GM23248 (cell line): ENCODE results near the gene CCT8L2. TPM values are rescaled to one million over a fixed set of nuclear protein-coding genes. Genes with fewer than 3 reads are reported as not detected.
"Not testable (repeated sequence)": the region's sequence is repeated elsewhere in the genome, so short reads cannot be mapped to it uniquely, and the experiment has no call there.

ENCODE experiments used
- DNase-seq: peaks from one replicate; pipeline ENCODE4 v3.0.0-alpha.2; 2015
- H2AFZ ChIP-seq: fragments of 200-600 bp; sonication (generic); 2 replicates; pipeline ENCODE4 v1.6.1; 2016; ENCODE audit warnings: antibody characterized with exemption
- H3F3A ChIP-seq: fragments of 200-600 bp; sonication (generic); 2 replicates; pipeline ENCODE4 v1.6.1; 2016; ENCODE audit warnings: mild to moderate bottlenecking, antibody characterized with exemption, mixed run types; ENCODE audit not compliant: insufficient read depth
- H3K27ac ChIP-seq: fragments of 200-600 bp; sonication (generic); 2 replicates; pipeline ENCODE4 v1.5.1; 2016; ENCODE audit warnings: mild to moderate bottlenecking
- H3K27me3 ChIP-seq: fragments of 200-600 bp; sonication (generic); replicated peaks from 2 replicates; pipeline ENCODE4 v1.6.1; 2016; ENCODE audit warnings: mild to moderate bottlenecking; ENCODE audit not compliant: insufficient read depth
- H3K36me3 ChIP-seq: fragments of 200-600 bp; sonication (generic); 2 replicates; pipeline ENCODE4 v1.6.1; 2016; ENCODE audit warnings: low read depth, mild to moderate bottlenecking
- H3K4me1 ChIP-seq: fragments of 200-600 bp; sonication (generic); 2 replicates; pipeline ENCODE4 v1.6.1; 2016; ENCODE audit warnings: mild to moderate bottlenecking; ENCODE audit not compliant: insufficient read depth
- H3K4me2 ChIP-seq: fragments of 200-600 bp; sonication (generic); one replicate; pipeline ENCODE4 v1.6.1; 2016; ENCODE audit warnings: mild to moderate bottlenecking; ENCODE audit not compliant: unreplicated experiment
- H3K4me3 ChIP-seq: fragments of 200-600 bp; sonication (generic); 2 replicates; pipeline ENCODE4 v1.5.1; 2016; ENCODE audit warnings: mild to moderate bottlenecking
- H3K79me2 ChIP-seq: fragments of 200-600 bp; sonication (generic); 2 replicates; pipeline ENCODE4 v1.6.1; 2016; ENCODE audit warnings: mild to moderate bottlenecking; ENCODE audit not compliant: insufficient read depth
- H3K9ac ChIP-seq: fragments of 200-600 bp; sonication (generic); 2 replicates; pipeline ENCODE4 v1.6.1; 2016; ENCODE audit warnings: mild to moderate bottlenecking
- H3K9me2 ChIP-seq: fragments of 200-600 bp; sonication (generic); 2 replicates; pipeline ENCODE4 v1.6.1; 2016; ENCODE audit warnings: mixed run types, mild to moderate bottlenecking, moderate library complexity; ENCODE audit not compliant: insufficient read depth
- H3K9me3 ChIP-seq: fragments of 200-600 bp; sonication (generic); one replicate; pipeline ENCODE4 v1.6.1; 2017; ENCODE audit warnings: low read depth
- H4K20me1 ChIP-seq: fragments of 200-600 bp; sonication (generic); 2 replicates; pipeline ENCODE4 v1.6.0; 2016; ENCODE audit not compliant: insufficient read depth
- EZH2 ChIP-seq: fragments of 200-600 bp; sonication (generic); IDR thresholded peaks from 2 replicates; pipeline ENCODE4 v1.6.1; 2018; ENCODE audit warnings: antibody characterized with exemption, mild to moderate bottlenecking; ENCODE audit not compliant: insufficient read depth, poor library complexity, severe bottlenecking
- EZH2phosphoT487 ChIP-seq: fragments of 200-600 bp; sonication (generic); IDR thresholded peaks from 2 replicates; pipeline ENCODE4 v1.6.1; 2018; ENCODE audit warnings: antibody characterized with exemption, moderate library complexity, mild to moderate bottlenecking, low read depth; ENCODE audit not compliant: insufficient read depth
- WGBS, 2 experiments: methylation state at CpG; one replicate each; pipeline ENCODE4 v1.1.6; 2015 to 2017; ENCODE audit warnings: low lambda C conversion rate in 2 of 2, low coverage in 1 of 2; ENCODE audit errors: missing lambda C conversion rate in 2 of 2; 5-methylcytosine and 5-hydroxymethylcytosine counted together
- in situ Hi-C: fragments of 300-500 bp; cut with MboI; formaldehyde crosslinking; loops from 2 replicates; pipeline ENCODE4 v1.15.0; 2020
- polyA plus RNA-seq: library from polyadenylated mRNA; unstranded; fragments of >200 nt; fragmentation: Nextera tagmentation; extraction: Ambion mirVana; gene quantifications from 2 replicates; pipeline ENCODE4 v1.2.1, GENCODE V29; 2016
- total RNA-seq: library from RNA; depleted of rRNA; stranded (reverse); fragments of >200 nt; shearing (Covaris generic); gene quantifications from 2 replicates; pipeline ENCODE4 v1.2.3, GENCODE V29; 2014

The CCT8L2 gene
- total and polyA plus RNA-seq, 2 experiments from 2014 or later: not detected

GRCh38 chr22:16595251-16595650 is 2.6 kb upstream of the CCT8L2 start:
- H3K36me3 ChIP-seq, H3K79me2 ChIP-seq, H3K9ac ChIP-seq, H3K27me3 ChIP-seq, in situ Hi-C loops, H3K4me2 ChIP-seq, H3F3A ChIP-seq, H4K20me1 ChIP-seq, H3K9me3 ChIP-seq, H3K27ac ChIP-seq, H3K9me2 ChIP-seq, H3K4me3 ChIP-seq, H3K4me1 ChIP-seq, DNase-seq, H2AFZ ChIP-seq: not testable (repeated sequence)
- 49 to 55% methylated on average over 8 of the region's 8 CpGs for WGBS, 2 experiments

- Histone ChIP-seq H3F3A (no peaks in the 10 kb centered on the region), H3K4me2 (no peak overlapping the region), H3K79me2 (no peaks in the 10 kb centered on the region), H3K9me2 (no peaks in the 10 kb centered on the region), H2AFZ (no peak overlapping the region), H3K9ac (no peak overlapping the region), H3K27ac (no peak overlapping the region), H3K9me3 (no peaks in the 10 kb centered on the region), H3K4me3 (no peak overlapping the region), H3K27me3 (no peaks in the 10 kb centered on the region), H3K4me1 (no peaks in the 10 kb centered on the region), H3K36me3 (no peaks in the 10 kb centered on the region), H4K20me1 (no peaks in the 10 kb centered on the region)
- TF ChIP-seq EZH2phosphoT487 (no peak), EZH2 (no peak)
- 41 to 43% methylated on average over 4 of the region's 4 CpGs for WGBS, 2 experiments
- in situ Hi-C loops: no loop called here
- DNase-seq: no peak
Observed at GRCh38 chr22:16594026-16594425, 1.4 kb upstream of the CCT8L2 start.

GRCh38 chr22:16592231-16592630 is 379 bp downstream of the CCT8L2 start:
- H3F3A ChIP-seq, H4K20me1 ChIP-seq, H3K27me3 ChIP-seq, in situ Hi-C loops, H3K9me2 ChIP-seq, DNase-seq, H3K4me3 ChIP-seq, H3K9me3 ChIP-seq, H3K79me2 ChIP-seq, H3K27ac ChIP-seq, H3K4me1 ChIP-seq, H3K4me2 ChIP-seq, H3K9ac ChIP-seq, H3K36me3 ChIP-seq, H2AFZ ChIP-seq: not testable (repeated sequence)
- WGBS, 2 experiments: 36 to 40% methylated on average over 9 to 11 of the region's 11 CpGs

- in situ Hi-C loops, H3F3A ChIP-seq, H3K36me3 ChIP-seq, H3K27me3 ChIP-seq, H3K9me2 ChIP-seq, H3K9me3 ChIP-seq, H3K4me2 ChIP-seq, H3K9ac ChIP-seq, H2AFZ ChIP-seq, H4K20me1 ChIP-seq, DNase-seq, H3K4me1 ChIP-seq, H3K4me3 ChIP-seq, H3K27ac ChIP-seq, H3K79me2 ChIP-seq: not testable (repeated sequence)
- WGBS, 2 experiments: 58% methylated on average over 4 of the region's 4 CpGs
Observed at GRCh38 chr22:16591136-16591535, 1.5 kb downstream of the CCT8L2 start.

GRCh38 chr22:16586991-16587390 is 5.6 kb downstream of the CCT8L2 start:
- Histone ChIP-seq H3K4me2 (no peak overlapping the region), H3K79me2 (no peaks in the 10 kb centered on the region), H3K9ac (no peak overlapping the region), H3K4me3 (no peak overlapping the region), H3K9me3 (no peaks in the 10 kb centered on the region), H3K27me3 (no peaks in the 10 kb centered on the region), H2AFZ (no peak overlapping the region), H3F3A (no peaks in the 10 kb centered on the region), H3K36me3 (no peaks in the 10 kb centered on the region), H4K20me1 (no peaks in the 10 kb centered on the region), H3K4me1 (no peaks in the 10 kb centered on the region), H3K27ac (no peak overlapping the region), H3K9me2 (no peaks in the 10 kb centered on the region)
- TF ChIP-seq EZH2 (no peak), EZH2phosphoT487 (no peak)
- 21 to 28% methylated on average over 3 of the region's 3 CpGs for WGBS, 2 experiments
- in situ Hi-C loops: no loop called here
- DNase-seq: no peak
